Measurements from ENCODE around the gene SFT2D2.

Gene SFT2D2

GRCh38 chr1:168223261-168223660 is 2.5 kb upstream of the SFT2D2 start:
- DNase-seq (ENCODE audit: low spot score), result no peak

DNA sequence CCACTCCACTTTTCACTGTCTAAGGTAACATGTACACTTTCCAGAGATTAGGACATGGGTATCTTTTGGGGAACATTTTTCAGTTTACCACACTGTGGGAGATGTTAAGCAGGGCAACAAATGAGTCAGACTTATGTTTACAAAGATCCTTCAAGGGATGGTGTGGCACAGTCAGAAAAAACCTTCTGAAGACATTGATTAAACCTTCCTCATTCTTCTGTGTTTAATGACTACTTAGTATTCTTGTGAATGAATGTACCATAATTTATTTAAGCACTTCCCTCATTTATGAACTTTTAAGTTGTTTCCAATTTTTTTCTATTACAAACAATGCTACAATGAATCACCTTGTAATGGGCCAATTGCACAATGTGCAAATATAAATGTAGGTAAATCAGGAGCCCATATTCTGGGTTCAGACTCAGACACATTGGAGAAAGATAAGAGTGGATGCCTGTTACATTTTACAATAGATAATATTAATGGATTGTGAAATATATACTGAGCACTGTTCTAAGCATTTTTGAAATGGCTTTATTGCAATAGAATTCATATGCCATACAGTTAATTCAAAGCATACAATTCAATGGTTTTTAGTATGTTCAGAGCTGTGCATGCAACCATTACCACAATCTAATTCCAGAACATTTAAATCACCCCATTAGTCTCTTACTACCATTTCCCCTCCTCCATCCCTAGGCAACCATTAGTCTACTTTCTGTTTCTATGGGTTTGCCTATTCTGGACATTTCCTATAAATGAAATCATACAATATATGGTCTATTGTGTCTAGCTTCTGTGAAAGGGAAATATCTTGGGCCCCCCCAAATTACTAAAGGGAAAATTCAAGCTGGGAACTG is 1.9 kb upstream of the SFT2D2 start:
- no peak for DNase-seq (ENCODE audit: low spot score)

DNA sequence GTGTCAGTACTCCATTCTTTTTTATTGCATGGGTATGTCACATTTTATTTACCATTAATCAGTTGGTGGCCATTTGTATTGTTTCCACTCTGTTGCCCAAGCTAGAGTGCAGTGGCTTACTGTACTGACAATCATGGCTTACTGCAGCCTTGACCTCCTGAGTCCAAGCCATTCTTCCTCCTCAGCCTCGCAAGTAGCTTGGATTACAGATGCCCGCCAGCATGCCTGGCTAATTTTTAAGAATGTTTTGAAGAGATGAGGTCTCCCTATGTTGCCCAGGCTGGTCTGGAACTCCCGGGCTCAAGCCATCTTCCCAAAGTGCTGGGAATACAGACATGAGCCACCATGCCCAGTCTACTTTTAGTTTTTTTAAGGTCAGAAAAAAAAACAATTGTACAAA is 813 bp upstream of the SFT2D2 start:
- no peak for DNase-seq (ENCODE audit: low spot score)

- no peak for DNase-seq (ENCODE audit: low spot score)
Observed at GRCh38 chr1:168227620-168228019, 1.8 kb downstream of the SFT2D2 start.

DNA sequence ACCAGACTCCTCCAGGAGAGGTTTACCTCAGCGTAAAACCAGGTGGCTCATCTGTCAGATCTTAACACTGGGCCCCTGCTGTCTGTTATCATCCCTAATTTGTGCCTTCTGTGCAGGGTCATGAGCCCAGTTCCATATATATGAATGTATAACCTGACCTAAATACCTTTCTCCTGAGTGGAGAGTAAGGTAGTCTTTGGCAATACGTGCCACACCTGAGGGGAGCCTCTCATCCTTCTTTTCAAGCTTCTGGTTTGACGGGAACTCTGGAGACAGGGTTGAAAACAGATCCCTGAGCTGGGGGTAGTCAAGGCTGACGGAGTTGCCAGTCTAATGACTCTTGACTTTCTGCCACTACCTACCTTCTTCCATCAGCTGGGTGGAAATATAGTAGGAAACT is 4.1 kb downstream of the SFT2D2 start:
- DNase-seq (ENCODE audit: low spot score), result no peak

GRCh38 chr1:168230709-168231108 is 4.9 kb downstream of the SFT2D2 start:
- DNase-seq (ENCODE audit: low spot score), result no peak

DNA sequence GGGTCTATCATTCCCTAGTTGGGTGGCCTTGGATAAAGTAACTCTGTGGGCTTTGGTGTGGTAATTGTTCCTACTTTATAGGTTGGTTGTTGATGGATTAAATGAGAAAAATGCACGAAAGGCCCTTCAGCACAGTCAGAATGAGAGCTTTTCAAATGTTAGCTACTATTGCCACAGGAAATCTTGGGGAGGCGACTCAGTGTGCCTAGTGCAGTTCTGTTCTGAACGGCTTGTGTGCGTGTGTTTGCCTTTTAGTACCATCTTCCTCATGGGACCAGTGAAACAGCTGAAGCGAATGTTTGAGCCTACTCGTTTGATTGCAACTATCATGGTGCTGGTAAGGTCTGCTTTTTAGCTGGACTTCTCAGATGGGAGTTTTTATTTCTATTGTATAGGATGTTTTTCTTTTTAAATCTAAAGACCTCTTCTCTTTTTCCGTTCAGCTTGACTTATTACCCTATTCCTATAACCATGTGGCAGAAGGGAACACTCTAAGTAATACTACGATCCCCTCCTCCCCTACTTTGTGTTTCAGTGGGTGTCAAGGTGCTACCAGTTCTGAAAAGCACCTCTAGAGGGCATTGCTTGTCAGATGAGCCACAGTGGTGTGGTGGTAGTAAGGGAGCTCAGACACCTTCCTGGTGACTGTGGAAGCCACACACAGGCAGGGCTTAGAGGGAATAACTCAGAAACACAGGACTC is 9.2 kb downstream of the SFT2D2 start:
- no peak for DNase-seq (ENCODE audit: low spot score)

GRCh38 chr1:168235548-168235885 is 9.7 kb downstream of the SFT2D2 start:
- no peak for DNase-seq (ENCODE audit: low spot score)

DNA sequence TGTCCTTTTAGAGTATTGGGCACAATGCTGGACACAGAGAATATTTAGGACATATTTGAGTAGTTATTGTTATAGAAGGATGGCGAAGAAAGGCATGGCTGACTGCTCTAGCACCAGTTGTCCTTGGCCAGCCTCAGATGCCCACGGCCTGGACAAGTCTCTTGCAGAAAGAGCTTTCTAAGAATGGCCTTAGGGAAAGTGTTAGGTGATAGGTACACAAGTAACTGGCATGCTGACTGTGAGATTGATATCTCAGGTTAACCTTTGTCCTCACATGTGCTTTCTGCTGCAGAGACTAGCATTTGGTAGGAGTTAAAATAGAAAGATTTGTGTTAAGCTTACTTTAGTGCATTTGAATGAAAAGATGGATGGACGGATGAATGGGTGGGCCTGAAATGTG is 10.1 kb downstream of the SFT2D2 start:
- DNase-seq (ENCODE audit: low spot score), result no peak

DNA sequence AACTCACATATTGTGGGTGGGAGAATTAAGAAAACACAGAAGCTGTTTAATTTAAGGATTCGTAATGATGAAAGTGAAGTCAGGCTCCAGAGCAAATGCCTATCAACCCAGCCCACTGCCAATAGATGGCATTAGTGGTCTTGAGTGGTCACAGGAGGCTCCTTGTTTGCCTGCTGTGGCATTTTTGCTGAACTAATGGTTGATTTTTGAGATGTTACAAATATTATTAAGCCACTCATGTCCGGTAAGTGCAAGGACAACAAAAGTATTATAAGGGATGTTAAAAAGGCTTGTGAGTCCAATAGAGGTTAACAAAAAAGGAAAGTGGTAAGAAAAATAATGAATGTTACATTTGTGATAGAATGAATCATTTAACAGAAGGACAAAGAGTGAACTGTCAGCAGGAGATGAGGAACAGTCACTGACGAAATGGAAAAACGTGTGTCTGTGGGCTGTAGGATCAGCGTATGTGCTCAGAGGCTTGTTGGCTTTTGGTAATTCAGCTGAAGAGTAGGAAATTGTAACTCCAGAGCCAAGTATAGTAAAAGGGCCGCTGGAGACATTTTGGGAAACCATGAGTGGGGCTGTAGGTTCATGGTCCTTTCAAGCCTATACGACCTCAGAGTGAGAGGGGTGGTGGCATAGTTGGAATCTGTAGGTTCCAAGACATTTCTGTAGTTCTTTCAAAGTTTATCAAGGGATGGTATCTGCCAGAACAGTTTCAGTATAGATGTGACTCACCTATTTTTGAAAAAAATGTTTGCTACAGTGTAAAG is 11.2 kb downstream of the SFT2D2 start:
- peak; percentile 69 for DNase-seq (ENCODE audit: low spot score)

DNA sequence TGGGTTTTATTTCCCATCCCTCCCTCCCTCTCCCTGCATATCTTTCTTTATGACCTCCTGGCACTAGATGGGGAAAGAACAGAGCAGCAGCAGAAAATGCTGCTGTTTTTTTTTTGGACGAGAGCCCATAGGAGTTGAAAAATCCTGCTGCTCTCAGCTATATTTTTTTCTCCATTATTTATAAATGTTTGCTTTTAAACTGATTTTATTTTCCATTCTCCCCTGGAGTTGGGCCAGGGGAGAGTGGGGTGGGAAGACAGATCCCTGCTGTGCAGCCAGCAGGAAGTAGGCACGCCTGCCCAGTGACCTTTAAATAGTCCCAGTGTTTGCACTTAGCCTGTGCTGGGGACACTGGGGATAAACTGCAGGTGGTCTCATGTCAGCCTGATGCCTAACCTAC is 17.4 kb downstream of the SFT2D2 start:
- DNase-seq (ENCODE audit: low spot score), result no peak

GRCh38 chr1:168243636-168244212 is 17.9 kb downstream of the SFT2D2 start:
- DNase-seq (ENCODE audit: low spot score), result no peak

DNA sequence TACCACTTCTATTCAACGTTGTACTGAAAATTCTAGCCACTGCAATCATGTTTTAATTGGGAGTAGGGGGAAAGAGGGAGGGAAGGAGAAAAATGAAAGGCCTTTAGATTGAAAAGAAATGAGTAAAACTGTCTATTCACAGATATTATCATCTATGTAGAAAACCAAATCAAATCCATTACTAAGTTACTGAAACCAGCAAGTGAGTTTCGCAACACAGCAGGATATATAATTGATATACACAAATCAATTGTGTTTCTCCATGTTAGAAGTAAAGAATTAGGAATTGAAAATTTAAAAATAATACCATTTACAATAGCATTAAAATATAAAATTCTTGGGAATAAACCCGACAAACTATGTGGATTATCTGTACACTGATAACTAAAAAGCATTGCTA is 19.2 kb downstream of the SFT2D2 start:
- no peak for DNase-seq (ENCODE audit: low spot score)

GRCh38 chr1:168246506-168246905 is 20.7 kb downstream of the SFT2D2 start:
- peak; percentile 80 for DNase-seq (ENCODE audit: low spot score)

DNA sequence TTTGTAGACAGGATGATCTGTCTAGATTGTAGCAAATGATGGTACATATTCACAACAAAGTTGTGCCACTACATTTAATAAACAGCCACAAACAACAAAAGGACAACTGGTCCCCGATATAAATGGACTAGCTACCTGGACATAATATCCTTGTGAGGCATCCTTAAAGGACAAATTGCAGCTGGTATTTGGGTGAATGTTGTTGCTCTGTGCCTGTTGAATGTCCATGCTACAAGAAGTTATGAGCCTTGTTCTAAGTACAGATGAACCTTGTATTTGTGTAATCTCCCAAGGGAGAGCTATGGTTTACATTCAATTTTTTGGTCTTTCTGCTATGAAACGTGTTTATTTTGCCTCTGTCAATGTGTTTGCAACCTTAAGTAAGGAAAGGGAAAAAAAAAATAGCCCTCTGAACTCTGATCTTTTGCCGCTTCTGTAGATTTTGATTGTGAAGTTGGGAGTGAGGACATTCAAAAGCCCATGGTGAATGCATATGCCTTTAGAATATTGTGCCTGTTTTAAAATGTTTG is 26.5 kb downstream of the SFT2D2 start:
- DNase-seq (ENCODE audit: low spot score), result no peak

- no peak for DNase-seq (ENCODE audit: low spot score)
Observed at GRCh38 chr1:168256164-168256563, 30.4 kb downstream of the SFT2D2 start.

DNA sequence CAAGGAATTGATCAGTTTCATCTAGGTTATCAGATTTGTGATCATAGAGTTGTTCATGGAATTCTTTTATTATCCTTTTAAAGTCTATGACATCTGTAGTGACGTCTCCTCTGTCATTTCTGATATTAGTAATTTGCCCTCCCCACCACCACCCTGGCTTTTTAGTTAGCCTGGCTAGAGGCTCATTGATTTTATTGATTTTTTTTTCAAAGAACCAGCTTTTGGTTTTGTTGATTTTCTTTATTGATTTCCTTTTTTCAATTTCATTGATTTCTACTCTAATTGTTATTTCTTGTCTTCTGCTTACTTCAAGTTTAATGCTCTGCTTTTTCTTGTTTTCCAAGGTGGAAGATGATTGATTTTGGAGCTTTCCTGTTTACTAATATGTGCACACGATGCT is 31.6 kb downstream of the SFT2D2 start:
- no peak for DNase-seq (ENCODE audit: low spot score)

DNA sequence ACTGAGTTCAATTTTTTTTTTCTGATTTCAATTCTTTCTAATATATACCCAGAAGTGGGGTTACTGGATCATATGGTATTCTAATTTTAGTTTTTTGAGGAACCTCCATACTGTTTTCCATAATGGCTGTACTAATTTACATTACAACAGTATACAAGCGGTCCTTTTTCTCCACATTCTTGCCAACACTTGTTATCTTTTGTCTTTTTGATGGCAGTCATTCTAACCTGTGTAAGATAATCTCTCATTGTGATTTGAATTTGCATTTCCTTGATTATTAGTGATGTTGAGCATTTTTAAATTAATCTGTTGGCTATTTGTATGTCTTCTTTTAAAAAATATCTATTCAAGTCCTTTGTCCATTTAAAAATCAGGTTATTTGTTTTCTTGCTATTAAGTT is 33.8 kb downstream of the SFT2D2 start:
- no peak for DNase-seq (ENCODE audit: low spot score)

DNA sequence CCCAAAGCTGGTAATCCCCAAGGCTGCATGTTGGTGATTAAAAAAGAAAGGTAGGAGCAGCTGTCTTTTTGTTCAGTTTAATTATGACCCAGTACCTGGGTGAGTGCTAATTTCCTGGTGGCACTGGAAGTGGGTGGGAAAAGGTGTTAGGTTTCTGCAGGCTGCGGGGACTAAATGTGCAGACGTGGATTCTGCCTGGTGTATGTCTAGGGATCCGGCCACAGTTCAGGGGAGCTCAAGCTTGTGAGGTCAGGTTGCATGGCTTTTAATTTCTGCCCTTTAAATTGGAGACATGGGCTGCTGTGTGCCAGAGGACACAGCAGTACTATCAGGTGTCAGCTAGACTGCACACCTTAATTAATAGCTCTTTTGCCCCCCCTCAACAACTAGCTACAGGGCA is 34.6 kb downstream of the SFT2D2 start:
- no peak for DNase-seq (ENCODE audit: low spot score)

DNA sequence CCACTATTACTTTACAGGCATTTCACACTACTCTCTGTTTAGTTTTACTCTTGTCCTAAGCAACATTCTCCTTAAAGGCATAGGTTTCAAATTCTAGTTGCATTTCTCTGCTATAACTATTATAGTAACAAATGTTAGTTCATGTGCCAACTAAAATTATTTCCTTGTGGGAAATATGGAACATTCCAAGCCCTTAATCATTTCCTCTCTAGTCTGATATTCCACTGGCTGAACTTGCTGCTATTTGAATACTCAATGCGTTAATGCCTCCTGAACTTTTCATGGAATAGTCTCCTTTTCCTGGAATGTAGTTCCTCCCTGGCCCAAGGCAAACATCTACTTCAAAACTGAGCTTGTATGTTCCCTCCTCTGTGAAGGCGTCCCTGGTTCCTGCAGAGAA is 35.6 kb downstream of the SFT2D2 start:
- DNase-seq (ENCODE audit: low spot score), result no peak

DNA sequence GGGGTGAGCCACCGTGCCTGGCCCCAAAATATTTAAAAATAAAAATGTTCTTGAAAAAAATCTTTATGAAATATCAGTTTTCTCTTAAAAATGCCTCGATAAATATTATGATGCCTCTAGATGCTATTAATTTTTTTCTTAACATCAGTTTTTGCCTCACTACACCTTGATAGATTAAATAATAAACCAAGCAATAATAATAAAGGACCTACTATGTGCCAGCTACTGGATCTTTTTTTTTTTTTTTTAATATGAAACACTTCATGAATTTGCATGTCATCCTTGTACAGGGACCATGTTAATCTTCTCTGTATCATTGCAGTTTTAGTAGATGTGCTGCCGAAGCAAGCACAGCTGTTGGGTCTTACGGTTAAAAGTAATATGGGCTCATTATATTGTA is 37.3 kb downstream of the SFT2D2 start:
- no peak for DNase-seq (ENCODE audit: low spot score)

DNA sequence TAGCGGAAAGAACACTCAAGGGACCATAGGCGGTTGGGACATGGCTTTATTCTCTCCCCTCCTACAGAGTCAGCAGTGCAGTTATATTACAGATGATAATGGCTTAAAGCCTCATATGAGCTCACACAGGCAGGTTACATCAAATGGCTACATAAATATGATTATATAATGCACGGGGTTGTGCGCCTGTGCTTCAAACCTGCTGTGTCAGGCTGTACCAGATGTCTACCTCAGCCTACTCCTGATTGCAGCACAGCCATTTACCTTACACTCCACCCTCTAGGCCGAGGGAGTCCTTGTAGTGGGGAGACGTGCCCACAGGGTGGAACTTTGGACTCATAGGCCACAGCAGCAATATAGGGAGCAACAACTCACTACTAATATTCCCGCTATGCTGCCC is 38.5 kb downstream of the SFT2D2 start:
- no peak for DNase-seq (ENCODE audit: low spot score)

Data from globus pallidus (tissue), 1 donor.